Measurements from ENCODE around the gene UQCRHL.

DNA sequence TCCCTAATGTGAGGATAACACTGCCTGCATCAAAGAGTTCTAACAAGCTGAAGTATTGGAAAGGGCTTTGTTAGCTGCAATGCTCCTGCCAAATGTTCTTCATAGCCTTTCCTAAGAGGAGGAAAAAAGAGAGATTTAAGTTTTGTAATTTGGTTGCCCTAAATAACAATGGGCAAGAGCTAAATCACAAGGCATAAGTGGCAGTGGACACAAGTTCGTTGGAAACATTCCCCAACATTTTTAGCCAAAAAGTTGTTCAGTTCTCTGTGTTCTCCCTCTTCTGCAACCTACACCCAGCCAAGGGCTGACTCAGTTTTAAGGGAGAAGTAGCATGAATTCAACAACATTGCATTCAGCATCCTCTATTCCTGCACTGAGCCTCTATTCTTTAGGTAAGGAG is 2.6 kb upstream of the UQCRHL start:
- TF ChIP-seq IKZF1 (conservative IDR thresholded peaks at IDR 0.05) (no peak), CREM (IDR thresholded peaks at IDR 0.05; ENCODE audit: low read depth) (no peak), EGR1 (IDR thresholded peaks at IDR 0.05; ENCODE audit: borderline replicate concordance in 1 of 2, low read depth in 2 of 2, low read length in 2 of 2) (no peak), TCF12 (IDR thresholded peaks at IDR 0.05; ENCODE audit: low read depth, low read length) (no peak), CEBPB (IDR thresholded peaks at IDR 0.05; ENCODE audit: borderline replicate concordance in 1 of 2, low read depth in 2 of 2, low read length in 2 of 2) (no peak), ATF2 (IDR thresholded peaks at IDR 0.05; ENCODE audit: low read length) (no peak)
